ENCODE data around the gene MRPS24. TPM values are rescaled to one million over a fixed set of nuclear protein-coding genes. Genes with fewer than 3 reads are reported as not detected.

MRPS24 gene
- total and polyA plus RNA-seq, 10 of the 15 experiments (the other 5 are each of a cell fraction or from before 2014, with no cell fraction given): 27.6 to 164 (median 106) TPM

DNA sequence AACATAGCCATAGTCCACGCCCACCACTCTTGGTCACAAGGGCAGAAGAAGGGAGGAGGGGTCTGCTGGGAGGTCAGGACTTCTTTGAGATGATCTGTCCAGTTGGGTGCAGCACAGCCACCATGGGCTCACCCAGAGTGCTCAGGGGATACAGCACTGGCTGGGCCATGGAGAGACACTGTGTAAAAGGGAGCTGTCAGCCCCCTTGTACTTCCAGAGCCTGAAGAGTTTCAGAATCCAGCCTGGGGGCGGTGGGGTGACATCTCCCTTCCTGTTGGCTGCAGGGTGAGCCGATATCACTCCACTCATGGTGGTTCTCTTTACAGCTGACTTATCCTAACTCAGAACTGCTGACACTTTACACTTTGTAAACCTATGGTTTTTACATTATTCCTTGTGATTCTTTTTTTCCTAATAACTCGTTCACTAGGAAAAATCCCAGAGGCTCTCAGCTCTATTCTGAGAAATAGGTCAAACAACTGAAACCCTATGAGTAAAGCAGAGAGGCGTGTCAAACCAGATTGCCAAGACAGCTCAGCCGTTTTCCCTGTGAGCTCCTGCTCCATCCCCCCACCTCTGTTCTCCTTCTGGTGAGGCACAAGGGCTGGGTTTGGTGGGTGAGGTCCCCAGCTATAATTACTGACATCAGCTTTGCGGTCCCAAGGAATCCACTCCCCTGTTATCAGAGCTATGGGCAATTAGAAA is 3.2 kb upstream of the MRPS24 start:
- in situ Hi-C loops (cut with MboI): no loop called here
- no peak for FAIRE-seq

More for the DNA sequence above, 3.2 kb upstream of the MRPS24 start:
- ChIA-PET RAD21 (ENCODE audit: unreplicated experiment) (no interaction called here), POLR2A (no interaction called here), CTCF (interaction anchor here (1.1 kb wide), 1 partner anchor 31 kb away, joined by 3 read pairs; no protein-coding TSS in a partner anchor), SMC1A (ENCODE audit: uncharacterized antibody, unreplicated experiment) (no interaction called here)
- TF ChIP-seq, protein P1, sequence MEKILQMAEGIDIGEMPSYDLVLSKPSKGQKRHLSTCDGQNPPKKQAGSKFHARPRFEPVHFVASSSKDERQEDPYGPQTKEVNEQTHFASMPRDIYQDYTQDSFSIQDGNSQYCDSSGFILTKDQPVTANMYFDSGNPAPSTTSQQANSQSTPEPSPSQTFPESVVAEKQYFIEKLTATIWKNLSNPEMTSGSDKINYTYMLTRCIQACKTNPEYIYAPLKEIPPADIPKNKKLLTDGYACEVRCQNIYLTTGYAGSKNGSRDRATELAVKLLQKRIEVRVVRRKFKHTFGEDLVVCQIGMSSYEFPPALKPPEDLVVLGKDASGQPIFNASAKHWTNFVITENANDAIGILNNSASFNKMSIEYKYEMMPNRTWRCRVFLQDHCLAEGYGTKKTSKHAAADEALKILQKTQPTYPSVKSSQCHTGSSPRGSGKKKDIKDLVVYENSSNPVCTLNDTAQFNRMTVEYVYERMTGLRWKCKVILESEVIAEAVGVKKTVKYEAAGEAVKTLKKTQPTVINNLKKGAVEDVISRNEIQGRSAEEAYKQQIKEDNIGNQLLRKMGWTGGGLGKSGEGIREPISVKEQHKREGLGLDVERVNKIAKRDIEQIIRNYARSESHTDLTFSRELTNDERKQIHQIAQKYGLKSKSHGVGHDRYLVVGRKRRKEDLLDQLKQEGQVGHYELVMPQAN (conservative IDR thresholded peaks at IDR 0.05): no peak
- TF ChIP-seq, protein P2, sequence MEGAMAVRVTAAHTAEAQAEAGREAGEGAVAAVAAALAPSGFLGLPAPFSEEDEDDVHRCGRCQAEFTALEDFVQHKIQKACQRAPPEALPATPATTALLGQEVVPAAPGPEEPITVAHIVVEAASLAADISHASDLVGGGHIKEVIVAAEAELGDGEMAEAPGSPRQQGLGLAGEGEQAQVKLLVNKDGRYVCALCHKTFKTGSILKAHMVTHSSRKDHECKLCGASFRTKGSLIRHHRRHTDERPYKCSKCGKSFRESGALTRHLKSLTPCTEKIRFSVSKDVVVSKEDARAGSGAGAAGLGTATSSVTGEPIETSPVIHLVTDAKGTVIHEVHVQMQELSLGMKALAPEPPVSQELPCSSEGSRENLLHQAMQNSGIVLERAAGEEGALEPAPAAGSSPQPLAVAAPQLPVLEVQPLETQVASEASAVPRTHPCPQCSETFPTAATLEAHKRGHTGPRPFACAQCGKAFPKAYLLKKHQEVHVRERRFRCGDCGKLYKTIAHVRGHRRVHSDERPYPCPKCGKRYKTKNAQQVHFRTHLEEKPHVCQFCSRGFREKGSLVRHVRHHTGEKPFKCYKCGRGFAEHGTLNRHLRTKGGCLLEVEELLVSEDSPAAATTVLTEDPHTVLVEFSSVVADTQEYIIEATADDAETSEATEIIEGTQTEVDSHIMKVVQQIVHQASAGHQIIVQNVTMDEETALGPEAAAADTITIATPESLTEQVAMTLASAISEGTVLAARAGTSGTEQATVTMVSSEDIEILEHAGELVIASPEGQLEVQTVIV (IDR thresholded peaks at IDR 0.05; ENCODE audit: borderline replicate concordance, partially characterized antibody): no peak
- TF ChIP-seq ZNF217 (IDR thresholded peaks at IDR 0.05): no peak
- TF ChIP-seq, protein P3, sequence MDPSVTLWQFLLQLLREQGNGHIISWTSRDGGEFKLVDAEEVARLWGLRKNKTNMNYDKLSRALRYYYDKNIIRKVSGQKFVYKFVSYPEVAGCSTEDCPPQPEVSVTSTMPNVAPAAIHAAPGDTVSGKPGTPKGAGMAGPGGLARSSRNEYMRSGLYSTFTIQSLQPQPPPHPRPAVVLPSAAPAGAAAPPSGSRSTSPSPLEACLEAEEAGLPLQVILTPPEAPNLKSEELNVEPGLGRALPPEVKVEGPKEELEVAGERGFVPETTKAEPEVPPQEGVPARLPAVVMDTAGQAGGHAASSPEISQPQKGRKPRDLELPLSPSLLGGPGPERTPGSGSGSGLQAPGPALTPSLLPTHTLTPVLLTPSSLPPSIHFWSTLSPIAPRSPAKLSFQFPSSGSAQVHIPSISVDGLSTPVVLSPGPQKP (IDR thresholded peaks at IDR 0.05; ENCODE audit: low read depth, low read length): no peak
- TF ChIP-seq, protein P4, sequence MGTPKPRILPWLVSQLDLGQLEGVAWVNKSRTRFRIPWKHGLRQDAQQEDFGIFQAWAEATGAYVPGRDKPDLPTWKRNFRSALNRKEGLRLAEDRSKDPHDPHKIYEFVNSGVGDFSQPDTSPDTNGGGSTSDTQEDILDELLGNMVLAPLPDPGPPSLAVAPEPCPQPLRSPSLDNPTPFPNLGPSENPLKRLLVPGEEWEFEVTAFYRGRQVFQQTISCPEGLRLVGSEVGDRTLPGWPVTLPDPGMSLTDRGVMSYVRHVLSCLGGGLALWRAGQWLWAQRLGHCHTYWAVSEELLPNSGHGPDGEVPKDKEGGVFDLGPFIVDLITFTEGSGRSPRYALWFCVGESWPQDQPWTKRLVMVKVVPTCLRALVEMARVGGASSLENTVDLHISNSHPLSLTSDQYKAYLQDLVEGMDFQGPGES (IDR thresholded peaks at IDR 0.05): no peak
- no peak for TF ChIP-seq NRF1 (conservative IDR thresholded peaks at IDR 0.05; ENCODE audit: low read depth, low read length)
- no peaks in the 10 kb centered on the region for H3K27me3 ChIP-seq (replicated peaks in 1 of 2; ENCODE audit: control insufficient read depth in 2 of 2, insufficient read depth in 2 of 2, low read length in 1 of 2)
- H3K4me2 ChIP-seq (ENCODE audit: control insufficient read depth, insufficient read depth): no peak overlapping the region
- whole genome bisulfite sequencing (ENCODE audit: insufficient coverage, insufficient replicate concordance, low lambda C conversion rate, missing lambda C conversion rate): 61% methylated on average over 7 of the region's 7 CpGs
- ATAC-seq (no peak), DNase-seq (ENCODE audit: low read depth, low spot score) (no peak)
- peaks cover 7% of the 10 kb centered on the region for H3K4me1 ChIP-seq (ENCODE audit: control insufficient read depth, insufficient read depth, low read length)
- H2AFZ ChIP-seq (ENCODE audit: control insufficient read depth, low read depth, low read length): no peak overlapping the region
- peaks cover 3% of the 10 kb centered on the region; the same call in 1 of the 2 replicates for H3K79me2 ChIP-seq (ENCODE audit: control insufficient read depth, insufficient read depth, low read length)
- BruUV-seq (replicated peaks): no TSS peak
- peaks cover 12 to 20% of the 10 kb centered on the region in 2 experiments for H3K36me3 ChIP-seq (ENCODE audit: control insufficient read depth in 2 of 2, insufficient read depth in 2 of 2, low read length in 1 of 2)
- no peak overlapping the region for H3K9ac ChIP-seq (ENCODE audit: control insufficient read depth, insufficient read depth, low read length)
- intact Hi-C loops (cut with micrococcal nuclease; ENCODE audit: unreplicated experiment): no loop called here
- H3K4me3 ChIP-seq: no peak overlapping the region
- no peaks in the 10 kb centered on the region for H4K20me1 ChIP-seq (ENCODE audit: control insufficient read depth, insufficient read depth)
- H3K9me3 ChIP-seq (replicated peaks; ENCODE audit: control insufficient read depth, insufficient read depth, low read length): 0 out of 3 replicates have a peak, but pooled peaks cover 1% of the 10 kb centered on the region
- no peak overlapping the region for H3K27ac ChIP-seq (ENCODE audit: control insufficient read depth, insufficient read depth)

All from GM12878 (cell line).